Measurements from ENCODE around the gene NUP88.

The NUP88 gene

DNA sequence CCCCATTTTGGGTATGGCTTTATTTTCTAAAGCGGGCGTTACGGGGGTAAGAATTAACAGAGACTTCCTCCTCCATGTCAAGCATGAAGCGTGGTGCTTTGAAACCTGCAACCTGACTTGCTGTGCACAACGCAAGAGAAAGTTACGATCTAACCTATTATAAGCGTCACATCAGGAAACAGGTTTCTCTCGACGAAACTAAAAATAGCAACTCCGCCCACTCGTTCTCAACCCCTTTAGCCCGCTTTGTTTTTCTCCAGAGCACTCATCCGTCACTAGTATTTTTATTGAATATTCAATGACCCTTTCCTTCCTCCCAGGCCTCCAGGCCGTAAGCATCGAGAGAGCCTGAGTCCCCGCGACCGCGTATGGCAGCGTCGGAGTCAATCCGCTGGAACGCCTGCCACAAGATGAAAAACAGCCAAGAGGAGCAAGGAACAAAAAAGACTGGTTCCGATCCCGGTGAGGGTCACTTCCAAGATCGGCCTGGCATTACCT, 555 bp downstream of the NUP88 start:
- peak in 5 of 6 experiments; percentile 57 to 86 (median 82) for DNase-seq

DNA sequence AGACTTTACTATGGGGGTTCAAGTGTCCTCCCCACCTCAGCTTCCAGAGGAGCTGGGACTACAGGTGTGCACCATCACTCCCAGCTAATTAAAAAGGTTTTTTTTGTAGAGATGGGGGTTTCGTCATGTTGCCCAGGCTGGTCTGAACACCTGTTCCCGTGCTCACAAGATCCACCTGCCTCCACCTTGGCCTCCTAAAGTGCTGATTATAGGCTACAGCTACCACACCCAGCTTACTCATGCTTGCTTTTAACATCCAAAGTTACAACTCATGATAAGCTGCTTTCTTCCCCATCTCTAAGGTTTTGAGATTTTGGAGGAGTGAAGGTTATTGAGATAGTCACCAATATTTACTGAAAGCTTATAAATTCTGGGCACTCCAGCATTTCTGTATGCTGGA, 2.6 kb downstream of the NUP88 start:
- DNase-seq = no peak

DNA sequence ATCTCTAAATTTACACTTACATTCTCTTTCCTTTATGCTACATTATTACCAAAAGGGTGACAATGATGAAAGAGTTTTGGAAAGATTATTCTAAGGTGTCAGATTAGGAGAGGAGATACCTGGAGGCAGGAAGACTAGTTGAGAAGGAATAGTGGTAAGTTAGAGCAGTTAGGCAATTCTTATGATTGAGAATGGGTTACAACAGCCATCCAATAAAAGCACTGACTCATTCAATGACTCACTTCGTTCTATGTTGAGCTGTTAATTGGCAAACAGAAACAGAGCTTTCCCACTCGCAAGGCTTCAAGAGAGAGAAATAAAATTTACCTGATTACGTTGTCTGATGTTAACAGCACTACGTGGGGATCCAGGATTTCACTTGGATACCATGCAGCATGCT, 5.8 kb downstream of the NUP88 start:
- DNase-seq = no peak

- no peak for DNase-seq
Measured at GRCh38 chr17:5410594-5411272, 8.7 kb downstream of the NUP88 start.

DNA sequence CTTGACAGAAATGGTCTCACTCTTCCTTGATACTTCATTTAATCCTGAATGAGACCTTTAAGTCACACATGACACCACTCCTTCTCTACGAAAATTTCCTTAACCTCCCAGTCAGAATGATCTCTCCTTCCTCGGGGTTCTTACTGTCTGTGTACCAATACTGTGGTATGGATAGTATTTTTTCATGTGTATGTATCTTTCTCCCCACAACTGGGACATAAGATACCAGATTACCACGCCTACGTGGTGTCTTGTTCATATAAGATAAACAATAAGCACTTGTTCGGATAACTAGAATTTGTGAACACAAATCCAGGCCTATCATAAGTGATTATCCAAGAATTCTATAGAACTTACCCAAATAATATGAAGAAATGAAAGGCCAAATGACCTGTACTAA, 11.3 kb downstream of the NUP88 start:
- no peak for DNase-seq

GRCh38 chr17:5405400-5405799, 14.1 kb downstream of the NUP88 start:
- DNase-seq = no peak

GRCh38 chr17:5399767-5400166, 19.7 kb downstream of the NUP88 start:
- DNase-seq = no peak

DNA sequence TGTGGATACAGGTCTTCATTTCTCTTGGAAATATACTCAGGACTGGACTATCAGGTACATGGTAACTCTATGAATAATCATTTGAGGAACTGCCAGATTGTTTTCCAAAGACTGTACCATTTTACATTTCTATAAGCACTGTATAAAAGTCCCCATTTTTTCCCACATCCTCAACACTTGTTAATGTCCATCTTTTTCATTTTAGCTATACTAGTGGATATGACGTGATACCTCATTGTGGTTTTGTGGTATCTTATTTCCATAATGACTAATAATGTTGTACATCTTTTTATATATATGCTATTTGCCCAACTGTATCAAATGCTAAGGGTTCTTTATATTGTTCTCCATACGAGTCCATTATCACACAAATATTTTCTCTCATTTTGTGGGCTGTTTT, 22.9 kb downstream of the NUP88 start:
- DNase-seq = no peak

- no peak for DNase-seq
Measured at GRCh38 chr17:5391678-5392077, 27.8 kb downstream of the NUP88 start.

- DNase-seq = no peak
Measured at GRCh38 chr17:5381542-5381941, 37.9 kb downstream of the NUP88 start.

- DNase-seq = no peak
Measured at GRCh38 chr17:5380491-5381135, 38.8 kb downstream of the NUP88 start.

DNA sequence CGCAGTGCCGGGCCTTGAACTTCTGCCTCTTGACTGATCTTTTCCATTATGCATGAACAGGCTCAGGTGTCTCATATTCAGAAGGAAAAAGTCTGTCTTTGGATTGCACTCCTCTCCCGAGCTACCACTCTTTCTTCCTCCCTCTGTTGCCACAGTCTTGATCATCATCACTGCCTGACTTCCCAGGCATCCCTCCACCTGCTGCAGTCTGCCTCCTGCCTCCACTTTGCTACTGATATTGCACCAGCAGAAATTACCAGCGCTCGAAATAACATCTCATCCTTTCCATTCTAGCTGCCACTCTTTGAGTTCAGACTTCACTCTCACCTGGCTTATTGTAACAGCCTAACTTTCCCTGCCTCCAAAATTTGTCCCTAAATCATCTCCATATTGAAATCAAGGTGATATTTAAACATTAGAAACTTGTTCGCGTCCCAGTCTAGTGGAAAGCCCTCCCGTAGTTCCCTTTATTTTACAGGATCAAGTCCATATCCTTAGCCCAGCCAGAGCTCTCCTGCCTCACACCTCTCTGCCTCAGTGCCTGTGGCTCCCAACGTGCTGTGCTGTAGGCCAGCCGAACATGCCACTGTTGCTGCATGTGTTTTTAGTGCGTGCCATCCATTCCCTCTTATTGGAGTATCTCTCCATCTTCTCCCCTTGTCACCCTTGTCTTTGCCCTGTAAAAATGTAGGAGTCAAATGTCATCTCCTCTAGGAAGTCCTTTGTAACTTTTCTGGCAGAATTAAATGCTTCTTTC, 39.9 kb downstream of the NUP88 start:
- no peak for DNase-seq

DNA sequence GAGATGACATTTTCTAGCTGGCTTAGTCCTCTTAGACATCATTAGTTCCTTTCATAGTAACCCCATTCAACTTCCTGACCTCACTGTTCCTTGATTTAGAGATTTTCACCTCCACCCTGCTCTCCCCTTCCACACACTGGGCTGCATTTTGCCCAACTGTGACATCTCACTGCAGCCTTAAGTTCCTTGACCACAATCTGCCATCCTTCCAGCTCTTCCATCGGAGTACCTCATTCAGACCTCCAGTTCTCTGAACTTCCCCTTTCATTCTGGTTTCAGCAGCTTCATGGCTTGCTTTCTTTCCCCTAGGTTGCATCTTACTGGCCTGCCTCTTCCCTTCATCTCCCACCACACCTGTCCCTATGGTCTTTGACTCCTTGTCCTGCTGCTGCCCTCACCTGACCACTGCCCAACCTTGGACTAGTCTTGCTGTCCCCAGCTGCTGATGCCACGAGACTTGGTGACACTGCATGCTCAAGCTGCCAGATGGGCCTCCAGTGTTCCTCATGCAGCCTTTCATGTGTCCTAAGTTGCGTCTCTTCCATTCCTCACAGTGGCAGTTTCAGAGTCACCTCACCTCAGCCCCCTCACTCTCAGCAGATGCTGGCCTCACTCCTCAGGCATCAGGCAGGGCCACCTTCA, 40.8 kb downstream of the NUP88 start:
- no peak for DNase-seq

DNA sequence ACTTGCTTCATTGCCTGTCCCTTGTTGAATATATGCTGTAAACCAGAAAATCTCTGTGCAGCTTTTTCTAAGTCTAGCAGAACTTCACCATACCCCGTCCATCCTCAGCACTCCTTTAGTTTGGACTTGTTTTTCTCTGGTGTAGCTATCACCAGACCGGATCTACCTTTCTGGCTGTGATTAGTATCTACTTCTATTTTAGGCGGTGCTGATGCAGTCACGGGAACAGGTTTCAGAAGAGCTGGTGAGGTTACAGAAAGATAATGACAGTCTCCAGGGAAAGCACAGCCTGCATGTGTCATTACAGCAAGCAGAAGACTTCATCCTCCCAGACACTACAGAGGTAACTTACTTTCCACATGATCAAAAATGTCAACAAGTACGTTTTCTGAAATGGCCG, 46.4 kb downstream of the NUP88 start:
- DNase-seq = no peak

GRCh38 chr17:5370411-5370810, 49.1 kb downstream of the NUP88 start:
- DNase-seq = no peak

DNA sequence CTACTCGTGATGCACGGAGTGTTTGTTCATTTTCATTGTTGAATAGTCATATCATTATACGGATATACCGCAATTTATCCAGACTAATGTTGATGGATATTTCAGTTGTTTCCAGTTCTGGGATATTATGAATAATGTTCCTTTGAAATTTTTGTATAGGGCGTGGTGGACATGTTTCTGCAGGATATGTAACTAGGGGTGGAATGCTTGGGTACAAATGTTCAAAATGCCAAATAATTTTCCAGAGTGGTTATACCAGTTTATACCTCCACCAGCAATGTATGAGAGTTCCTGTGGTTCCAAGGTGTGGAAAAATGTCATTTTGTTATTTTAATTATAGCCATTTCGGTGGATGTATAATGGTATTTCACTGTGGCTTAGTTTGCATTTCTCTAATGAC, 53.6 kb downstream of the NUP88 start:
- no peak for DNase-seq

DNA sequence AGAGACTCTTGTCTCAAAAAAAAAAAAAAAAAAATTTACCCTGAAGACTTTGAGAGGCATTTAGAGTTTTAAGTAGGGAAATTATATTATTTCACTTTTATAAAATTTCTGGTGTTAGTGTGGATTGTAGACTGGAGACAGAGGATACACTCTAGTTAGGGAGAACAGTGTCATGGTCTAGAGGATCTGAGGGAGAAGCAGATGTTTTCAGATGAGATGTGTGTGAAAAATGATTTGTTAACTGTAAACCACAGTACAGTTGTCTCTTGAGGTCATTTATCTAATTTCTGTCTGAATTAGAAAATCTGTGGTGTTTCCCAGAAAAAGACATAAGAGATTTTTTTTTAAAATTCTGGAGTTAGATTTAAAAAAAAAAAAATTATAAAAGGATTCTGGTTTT, 54.8 kb downstream of the NUP88 start:
- DNase-seq = no peak

DNA sequence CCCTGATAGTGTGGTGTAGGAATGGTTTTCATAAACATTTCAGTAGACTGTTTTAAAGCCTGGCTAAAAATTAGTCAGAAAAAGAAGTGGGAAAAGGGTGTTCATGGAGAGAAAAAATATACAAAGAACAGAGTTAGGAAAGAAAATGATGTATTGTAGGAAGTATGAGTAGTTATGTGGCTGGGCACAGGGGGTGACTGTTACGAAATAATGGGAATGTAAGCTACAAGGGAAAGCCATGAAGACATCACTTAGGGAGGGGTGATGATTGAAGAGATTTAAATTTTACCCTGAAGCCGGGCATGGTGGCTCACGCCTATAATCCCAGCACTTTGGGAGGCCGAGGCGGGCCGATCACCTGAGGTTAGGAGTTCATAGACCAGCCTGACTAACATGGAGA, 55.3 kb downstream of the NUP88 start:
- no peak for DNase-seq

DNA sequence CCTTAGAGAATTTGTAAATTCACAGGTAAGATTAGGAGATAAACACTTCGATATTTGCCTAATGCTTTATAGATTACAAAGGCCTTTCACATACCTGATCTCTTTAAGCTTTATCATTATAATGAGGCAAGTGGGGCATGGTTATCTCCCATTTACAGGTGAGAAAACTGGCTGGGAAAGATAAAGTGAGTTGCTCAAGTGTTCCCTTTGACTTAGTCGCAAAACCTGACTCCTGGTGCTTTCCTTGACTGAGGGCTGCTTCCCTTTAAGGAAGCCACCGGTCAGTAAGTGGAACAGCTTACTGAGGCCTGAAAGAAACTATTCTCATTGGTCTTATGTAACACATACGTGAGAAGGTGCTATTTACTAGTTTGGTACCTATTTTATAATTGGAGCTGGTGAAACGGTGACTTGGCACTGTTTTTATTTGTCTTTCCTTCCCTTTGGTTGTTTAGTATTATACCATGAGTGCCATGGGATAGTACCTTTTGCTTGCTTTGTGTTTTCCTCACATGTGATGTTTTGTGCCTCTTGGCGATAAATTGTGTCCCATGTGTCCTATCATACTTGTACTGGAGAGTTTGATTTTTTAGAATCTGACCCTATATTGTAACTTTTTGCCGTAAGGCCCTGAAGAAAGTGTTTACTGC, 57.2 kb downstream of the NUP88 start:
- DNase-seq = no peak

- DNase-seq = no peak
Measured at GRCh38 chr17:5361426-5361825, 58.0 kb downstream of the NUP88 start.

GRCh38 chr17:5355421-5356129, 63.9 kb downstream of the NUP88 start:
- no peak for DNase-seq

- DNase-seq = no peak
Measured at GRCh38 chr17:5354886-5355415, 64.5 kb downstream of the NUP88 start.
